Sigmoid colon (tissue), 4 donors: Measurements from ENCODE around the gene ARHGEF28.

Experiments used
- POLR2A ChIP-seq, 2 donors: fragments of 450-650 bp; IDR thresholded peaks; one replicate each; pipeline ENCODE4 v1.6.1; 2016; ENCODE audit warnings: antibody characterized with exemption in 2 of 2, mild to moderate bottlenecking in 2 of 2, moderate library complexity in 2 of 2
- POLR2AphosphoS5 ChIP-seq, 4 donors: sonication (generic); formaldehyde crosslinking; IDR thresholded peaks; one replicate each; pipeline ENCODE4 v1.6.1; 2017; ENCODE audit warnings: antibody characterized with exemption in 4 of 4
- TF ChIP-seq, protein P1 (sequence below), 4 experiments: fragments of 450-650 bp in 3 of 4; fragments of 200-600 bp in 1 of 4; IDR thresholded peaks; one replicate each; pipeline ENCODE4 v1.5.1; 2016 to 2019; ENCODE audit warnings: antibody characterized with exemption in 4 of 4, mild to moderate bottlenecking in 3 of 4, moderate library complexity in 2 of 4

DNA sequence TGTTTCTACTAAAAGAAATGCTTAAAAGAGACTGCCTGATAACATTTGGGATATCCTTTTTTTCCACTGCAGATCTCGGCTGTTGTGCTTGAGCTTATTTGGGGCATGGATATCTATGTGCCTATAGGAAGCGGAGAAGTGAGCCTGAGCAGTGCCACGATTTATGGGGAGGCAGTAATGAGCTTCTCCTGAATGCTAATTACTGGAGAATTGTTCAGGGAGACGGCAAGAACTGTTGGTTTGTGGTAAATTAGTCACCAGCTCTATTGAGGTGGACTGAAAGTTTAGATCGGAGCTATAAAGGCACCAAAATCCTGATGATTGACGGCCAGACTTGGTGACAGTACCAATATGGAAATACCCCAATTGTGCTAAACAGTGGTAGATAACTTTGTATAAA is 186.5 kb downstream of the ARHGEF28 start:
- TF ChIP-seq, protein P1, sequence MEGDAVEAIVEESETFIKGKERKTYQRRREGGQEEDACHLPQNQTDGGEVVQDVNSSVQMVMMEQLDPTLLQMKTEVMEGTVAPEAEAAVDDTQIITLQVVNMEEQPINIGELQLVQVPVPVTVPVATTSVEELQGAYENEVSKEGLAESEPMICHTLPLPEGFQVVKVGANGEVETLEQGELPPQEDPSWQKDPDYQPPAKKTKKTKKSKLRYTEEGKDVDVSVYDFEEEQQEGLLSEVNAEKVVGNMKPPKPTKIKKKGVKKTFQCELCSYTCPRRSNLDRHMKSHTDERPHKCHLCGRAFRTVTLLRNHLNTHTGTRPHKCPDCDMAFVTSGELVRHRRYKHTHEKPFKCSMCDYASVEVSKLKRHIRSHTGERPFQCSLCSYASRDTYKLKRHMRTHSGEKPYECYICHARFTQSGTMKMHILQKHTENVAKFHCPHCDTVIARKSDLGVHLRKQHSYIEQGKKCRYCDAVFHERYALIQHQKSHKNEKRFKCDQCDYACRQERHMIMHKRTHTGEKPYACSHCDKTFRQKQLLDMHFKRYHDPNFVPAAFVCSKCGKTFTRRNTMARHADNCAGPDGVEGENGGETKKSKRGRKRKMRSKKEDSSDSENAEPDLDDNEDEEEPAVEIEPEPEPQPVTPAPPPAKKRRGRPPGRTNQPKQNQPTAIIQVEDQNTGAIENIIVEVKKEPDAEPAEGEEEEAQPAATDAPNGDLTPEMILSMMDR (IDR thresholded peaks at IDR 0.05) = no peak
- TF ChIP-seq POLR2A (IDR thresholded peaks at IDR 0.05) = no peak
- TF ChIP-seq POLR2AphosphoS5 (IDR thresholded peaks at IDR 0.05) = no peak
